ENCODE results near the gene SCFD2.

The SCFD2 gene

GRCh38 chr4:52915730-52916300, 450.0 kb downstream of the SCFD2 start:
- TF ChIP-seq POLR2AphosphoS5 (IDR thresholded peaks at IDR 0.05; ENCODE audit: low read depth, low read length) (no peak), FOXP2 (optimal IDR thresholded peaks at IDR 0.05; ENCODE audit: borderline replicate concordance, extremely low read depth, extremely low read length, insufficient read depth) (no peak), REST (IDR thresholded peaks at IDR 0.05; ENCODE audit: insufficient read depth in 1 of 2, low read depth in 2 of 2, low read length in 2 of 2) (no peak), TAF1 (IDR thresholded peaks at IDR 0.05; ENCODE audit: borderline replicate concordance, insufficient read depth, low read length) (no peak), SIN3A (IDR thresholded peaks at IDR 0.05; ENCODE audit: borderline replicate concordance, insufficient read depth, low read length) (no peak)

- no peak for TF ChIP-seq FOXP2 (optimal IDR thresholded peaks at IDR 0.05; ENCODE audit: borderline replicate concordance, extremely low read depth, extremely low read length, insufficient read depth)
Observed at GRCh38 chr4:52915191-52915590, 450.7 kb downstream of the SCFD2 start.

GRCh38 chr4:52914051-52914605, 451.7 kb downstream of the SCFD2 start:
- TF ChIP-seq POLR2AphosphoS5 (IDR thresholded peaks at IDR 0.05; ENCODE audit: low read depth, low read length) (no peak), TAF1 (IDR thresholded peaks at IDR 0.05; ENCODE audit: borderline replicate concordance, insufficient read depth, low read length) (no peak), FOXP2 (optimal IDR thresholded peaks at IDR 0.05; ENCODE audit: borderline replicate concordance, extremely low read depth, extremely low read length, insufficient read depth) (no peak), SIN3A (IDR thresholded peaks at IDR 0.05; ENCODE audit: borderline replicate concordance, insufficient read depth, low read length) (no peak), REST (IDR thresholded peaks at IDR 0.05; ENCODE audit: insufficient read depth in 1 of 2, low read depth in 2 of 2, low read length in 2 of 2) (no peak)

- TF ChIP-seq FOXP2 (optimal IDR thresholded peaks at IDR 0.05; ENCODE audit: borderline replicate concordance, extremely low read depth, extremely low read length, insufficient read depth) (no peak), REST (IDR thresholded peaks at IDR 0.05; ENCODE audit: insufficient read depth in 1 of 2, low read depth in 2 of 2, low read length in 2 of 2) (no peak), SIN3A (IDR thresholded peaks at IDR 0.05; ENCODE audit: borderline replicate concordance, insufficient read depth, low read length) (no peak), POLR2AphosphoS5 (IDR thresholded peaks at IDR 0.05; ENCODE audit: low read depth, low read length) (no peak), TAF1 (IDR thresholded peaks at IDR 0.05; ENCODE audit: borderline replicate concordance, insufficient read depth, low read length) (no peak)
Observed at GRCh38 chr4:52912608-52913007, 453.3 kb downstream of the SCFD2 start.

GRCh38 chr4:52911684-52912294, 454.1 kb downstream of the SCFD2 start:
- TF ChIP-seq FOXP2 (optimal IDR thresholded peaks at IDR 0.05; ENCODE audit: borderline replicate concordance, extremely low read depth, extremely low read length, insufficient read depth) (no peak), TAF1 (IDR thresholded peaks at IDR 0.05; ENCODE audit: borderline replicate concordance, insufficient read depth, low read length) (no peak), REST (IDR thresholded peaks at IDR 0.05; ENCODE audit: insufficient read depth in 1 of 2, low read depth in 2 of 2, low read length in 2 of 2) (no peak), POLR2AphosphoS5 (IDR thresholded peaks at IDR 0.05; ENCODE audit: low read depth, low read length) (no peak), SIN3A (IDR thresholded peaks at IDR 0.05; ENCODE audit: borderline replicate concordance, insufficient read depth, low read length) (no peak)

All from PFSK-1 (cell line).